CD4-positive, alpha-beta T cell (primary cell): ENCODE results near the gene SHOX. TPM values are rescaled to one million over a fixed set of nuclear protein-coding genes. Genes with fewer than 3 reads are reported as not detected.

Source experiments
- ATAC-seq: fragments of 200-7000 bp; cut with Tn5 transposase; one replicate; pipeline ENCODE4 v1.10.0; 2022; ENCODE audit warnings: mild to moderate bottlenecking; ENCODE audit not compliant: poor library complexity
- CTCF ChIA-PET: fragments of 350-600 bp; sonication (Branson Sonifier 250); formaldehyde crosslinking; loops from one replicate; lab custom pipeline; 2021; ENCODE audit warnings: antibody characterized with exemption, inconsistent platforms; lab: Charles Lee
- POLR2A ChIA-PET: fragments of 350-600 bp; sonication (Branson Sonifier 250); formaldehyde crosslinking; loops from one replicate; lab custom pipeline; 2021; ENCODE audit warnings: antibody characterized with exemption, inconsistent platforms; lab: Charles Lee
- DNase-seq, 14 experiments: peaks; one replicate each; pipeline ENCODE4 v3.0.0-alpha.2; 2013 to 2020; ENCODE audit warnings: mixed read lengths in 2 of 14
- H3K27ac ChIP-seq, 2 donors: one replicate each; pipeline versions ENCODE4 v1.5.1 to v1.7.0; 2013; ENCODE audit warnings: low read length in 2 of 2, low read depth in 1 of 2, mild to moderate bottlenecking in 1 of 2
- H3K27me3 ChIP-seq, 2 experiments: 1 replicate in 1 of 2; 2 replicates in 1 of 2; pipeline versions ENCODE4 v1.6.1 to v1.7.0; 2013; ENCODE audit warnings: low read length in 2 of 2, control low read depth in 1 of 2, mild to moderate bottlenecking in 1 of 2, moderate library complexity in 1 of 2; ENCODE audit not compliant: insufficient read depth in 2 of 2, control insufficient read depth in 1 of 2
- H3K36me3 ChIP-seq: one replicate; pipeline ENCODE4 v1.6.1; 2013; ENCODE audit warnings: low read length, control low read depth; ENCODE audit not compliant: insufficient read depth
- H3K4me1 ChIP-seq: one replicate; pipeline ENCODE4 v1.6.1; 2013; ENCODE audit warnings: low read length, control low read depth; ENCODE audit not compliant: insufficient read depth
- H3K4me3 ChIP-seq: one replicate; pipeline ENCODE4 v1.5.1; 2013; ENCODE audit warnings: mild to moderate bottlenecking, low read length, moderate library complexity
- H3K9me3 ChIP-seq, 2 experiments: 1 replicate in 1 of 2; 2 replicates in 1 of 2; pipeline versions ENCODE4 v1.6.1 to v1.7.0; 2013; ENCODE audit warnings: low read length in 2 of 2, mild to moderate bottlenecking in 2 of 2, control low read depth in 1 of 2, moderate library complexity in 1 of 2; ENCODE audit not compliant: control insufficient read depth in 1 of 2, insufficient read depth in 1 of 2
- H3K27ac Mint-ChIP-seq: one replicate; pipeline ENCODE4 v1.8.0; 2020; ENCODE audit warnings: mixed read lengths
- H3K27me3 Mint-ChIP-seq: one replicate; pipeline ENCODE4 v1.8.0; 2021; ENCODE audit warnings: mixed read lengths
- H3K36me3 Mint-ChIP-seq: one replicate; pipeline ENCODE4 v1.8.0; 2021; ENCODE audit warnings: low read depth, mixed read lengths
- H3K4me1 Mint-ChIP-seq: one replicate; pipeline ENCODE4 v1.8.0; 2021; ENCODE audit warnings: low read depth, mixed read lengths
- H3K4me3 Mint-ChIP-seq: one replicate; pipeline ENCODE4 v1.8.0; 2020; ENCODE audit warnings: mild to moderate bottlenecking, mixed read lengths
- H3K9me3 Mint-ChIP-seq: one replicate; pipeline ENCODE4 v1.8.0; 2020; ENCODE audit warnings: mixed read lengths
- CTCF ChIP-seq: fragments of 200-600 bp; IDR thresholded peaks from one replicate; pipeline ENCODE4 v1.8.0; 2022; ENCODE audit warnings: antibody characterized with exemption, mild to moderate bottlenecking
- intact Hi-C, 2 experiments: fragments of 100-400 bp; cut with DNase I in 1 of 2; cut with micrococcal nuclease in 1 of 2; formaldehyde crosslinking; loops; one replicate each; pipeline versions ENCODE4 v1.15.1 to v1.9.0; 2023 to 2025; cut with DNase I, micrococcal nuclease
- total RNA-seq, 174 experiments: library from RNA in 2 of 174; stranded (reverse) in 2 of 174; gene quantifications; one replicate each; pipeline ENCODE4 v1.2.3 and lab custom pipeline; 2021 to 2026

The SHOX gene
- total RNA-seq, 2 experiments from 2014 or later = not detected

DNA sequence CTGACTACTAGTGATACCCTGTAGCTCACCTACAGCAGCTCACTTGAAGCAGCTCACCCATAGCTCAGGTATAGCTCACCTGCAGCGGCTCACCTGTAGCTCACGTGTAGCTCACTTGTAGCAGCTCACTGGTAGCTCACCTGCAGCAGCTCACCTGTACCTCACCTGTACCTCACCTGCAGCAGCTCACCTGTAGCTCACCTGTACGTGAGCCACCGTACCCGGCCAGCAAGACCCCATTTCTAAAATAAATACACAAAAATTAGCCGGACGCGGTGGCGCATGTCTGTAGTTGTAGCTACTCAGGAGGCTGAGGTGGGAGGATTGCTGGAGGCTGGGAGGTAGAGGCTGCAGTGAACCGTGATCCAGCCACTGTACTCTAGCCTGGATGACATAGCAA is 30.6 kb downstream of the SHOX start:
- ATAC-seq = no peak
- no peak overlapping the region for H3K27ac ChIP-seq
- POLR2A ChIA-PET = no interaction called here
- Mint-ChIP-seq H3K4me3 (no peak overlapping the region), H3K4me1 (no peaks in the 10 kb centered on the region), H3K9me3 (peaks cover 2% of the 10 kb centered on the region), H3K36me3 (no peaks in the 10 kb centered on the region), H3K27me3 (no peaks in the 10 kb centered on the region), H3K27ac (no peak overlapping the region)
- no peaks in the 10 kb centered on the region for H3K27me3 ChIP-seq
- CTCF ChIA-PET = no interaction called here
- H3K36me3 ChIP-seq = no peaks in the 10 kb centered on the region
- no peak overlapping the region for H3K4me3 ChIP-seq
- H3K9me3 ChIP-seq = peaks cover 0 to 35% of the 10 kb centered on the region in 2 experiments
- TF ChIP-seq CTCF = no peak
- DNase-seq = no peak
- intact Hi-C loops = no loop called here
- H3K4me1 ChIP-seq = no peaks in the 10 kb centered on the region

GRCh38 chrX:662126-662525 is 31.5 kb downstream of the SHOX start:
- Mint-ChIP-seq H3K27me3 (no peaks in the 10 kb centered on the region), H3K27ac (no peak overlapping the region), H3K9me3 (peaks cover 2% of the 10 kb centered on the region), H3K4me3 (no peak overlapping the region), H3K36me3 (no peaks in the 10 kb centered on the region), H3K4me1 (no peaks in the 10 kb centered on the region)
- H3K4me1 ChIP-seq = no peaks in the 10 kb centered on the region
- intact Hi-C loops = no loop called here
- H3K9me3 ChIP-seq = peaks cover 0 to 45% of the 10 kb centered on the region in 2 experiments
- ATAC-seq (no peak), DNase-seq (no peak)
- ChIA-PET POLR2A (no interaction called here), CTCF (no interaction called here)
- no peak overlapping the region for H3K4me3 ChIP-seq
- no peaks in the 10 kb centered on the region for H3K36me3 ChIP-seq
- H3K27me3 ChIP-seq = no peaks in the 10 kb centered on the region
- no peak overlapping the region for H3K27ac ChIP-seq
- TF ChIP-seq CTCF = no peak

- POLR2A ChIA-PET = no interaction called here
Observed at GRCh38 chrX:663841-664240, 33.2 kb downstream of the SHOX start.

More at GRCh38 chrX:663841-664240, 33.2 kb downstream of the SHOX start:
- Histone ChIP-seq H3K36me3 (no peaks in the 10 kb centered on the region), H3K27ac (no peak overlapping the region), H3K4me3 (no peak overlapping the region), H3K4me1 (no peaks in the 10 kb centered on the region), H3K27me3 (no peaks in the 10 kb centered on the region), H3K9me3 (peaks cover 0 to 44% of the 10 kb centered on the region in 2 experiments)
- H3K36me3 Mint-ChIP-seq = no peaks in the 10 kb centered on the region
- peaks cover 2% of the 10 kb centered on the region for H3K9me3 Mint-ChIP-seq
- intact Hi-C loops = no loop called here
- ATAC-seq (no peak), DNase-seq (no peak)
- H3K27me3 Mint-ChIP-seq = no peaks in the 10 kb centered on the region
- CTCF ChIA-PET = no interaction called here
- H3K4me3 Mint-ChIP-seq = no peak overlapping the region
- H3K27ac Mint-ChIP-seq = no peak overlapping the region
- H3K4me1 Mint-ChIP-seq = no peaks in the 10 kb centered on the region
- no peak for TF ChIP-seq CTCF
